Osteocyte (in vitro differentiated cells): ENCODE results near the gene GNB1. TPM values are rescaled to one million over a fixed set of nuclear protein-coding genes. Genes with fewer than 3 reads are reported as not detected.

Source experiments
- DNase-seq: peaks from one replicate; pipeline ENCODE4 v3.0.0; 2021; ENCODE audit warnings: mixed read lengths; ENCODE audit not compliant: unreplicated experiment; ENCODE audit errors: extremely low spot score
- H3K27ac Mint-ChIP-seq: one replicate; pipeline ENCODE4 v1.8.0; 2021; ENCODE audit warnings: mild to moderate bottlenecking, mixed read lengths; ENCODE audit not compliant: unreplicated experiment
- H3K27me3 Mint-ChIP-seq: one replicate; pipeline ENCODE4 v1.8.0; 2021; ENCODE audit warnings: mixed read lengths; ENCODE audit not compliant: unreplicated experiment
- H3K36me3 Mint-ChIP-seq: one replicate; pipeline ENCODE4 v1.8.0; 2021; ENCODE audit warnings: mixed read lengths; ENCODE audit not compliant: unreplicated experiment
- H3K4me1 Mint-ChIP-seq: one replicate; pipeline ENCODE4 v1.8.0; 2021; ENCODE audit warnings: mixed read lengths; ENCODE audit not compliant: unreplicated experiment
- H3K4me3 Mint-ChIP-seq: one replicate; pipeline ENCODE4 v1.8.0; 2021; ENCODE audit warnings: mild to moderate bottlenecking, moderate library complexity, mixed read lengths; ENCODE audit not compliant: unreplicated experiment
- H3K9me3 Mint-ChIP-seq: one replicate; pipeline ENCODE4 v1.8.0; 2021; ENCODE audit warnings: mixed read lengths; ENCODE audit not compliant: unreplicated experiment
- total RNA-seq: library from RNA; stranded (reverse); gene quantifications from 2 replicates; pipeline ENCODE4 v1.2.1, GENCODE V29; 2021
- TF ChIP-seq, protein P1 (sequence below): fragments of 200-600 bp; sonication (generic); IDR thresholded peaks from 2 replicates; pipeline ENCODE4 v1.5.0; 2021; ENCODE audit warnings: antibody characterized with exemption, mild to moderate bottlenecking, moderate library complexity

The GNB1 gene
- total RNA-seq, 1 donor from 2014 or later, result 407 TPM

DNA sequence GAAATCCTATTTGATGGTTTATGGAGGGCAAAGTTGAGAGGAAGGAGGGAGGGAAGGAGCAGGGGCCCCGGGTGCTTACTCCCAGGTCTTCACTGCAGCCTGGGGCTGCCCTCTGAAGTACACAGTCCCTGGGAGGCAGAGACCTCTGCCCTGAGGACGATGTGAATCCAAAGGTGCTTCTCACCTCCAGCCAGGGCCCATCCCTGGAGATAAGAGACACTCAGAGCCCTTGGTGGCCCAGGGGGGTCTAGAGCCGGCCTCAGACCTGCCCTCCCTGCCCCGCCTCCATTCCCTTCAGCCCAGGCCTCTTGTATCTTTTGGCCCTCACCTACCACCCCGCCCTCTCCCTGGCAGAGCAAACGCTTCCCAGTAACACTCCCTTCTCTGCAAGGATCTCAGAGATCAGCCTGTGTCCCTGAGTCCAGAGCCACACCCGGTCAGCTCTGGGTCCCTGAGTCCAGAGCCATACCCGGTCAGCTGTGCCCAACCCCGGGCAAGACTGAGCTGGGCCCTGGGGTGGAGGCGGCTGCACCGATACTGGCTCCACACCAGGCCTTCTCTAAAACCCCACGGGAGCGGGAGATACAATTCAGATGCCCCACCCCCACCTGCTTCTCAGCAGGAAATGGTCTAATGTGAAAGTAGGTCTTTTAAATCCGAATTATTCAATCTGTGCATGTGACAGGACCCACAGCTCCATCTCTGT is 3.6 kb upstream of the GNB1 start:
- TF ChIP-seq, protein P1, sequence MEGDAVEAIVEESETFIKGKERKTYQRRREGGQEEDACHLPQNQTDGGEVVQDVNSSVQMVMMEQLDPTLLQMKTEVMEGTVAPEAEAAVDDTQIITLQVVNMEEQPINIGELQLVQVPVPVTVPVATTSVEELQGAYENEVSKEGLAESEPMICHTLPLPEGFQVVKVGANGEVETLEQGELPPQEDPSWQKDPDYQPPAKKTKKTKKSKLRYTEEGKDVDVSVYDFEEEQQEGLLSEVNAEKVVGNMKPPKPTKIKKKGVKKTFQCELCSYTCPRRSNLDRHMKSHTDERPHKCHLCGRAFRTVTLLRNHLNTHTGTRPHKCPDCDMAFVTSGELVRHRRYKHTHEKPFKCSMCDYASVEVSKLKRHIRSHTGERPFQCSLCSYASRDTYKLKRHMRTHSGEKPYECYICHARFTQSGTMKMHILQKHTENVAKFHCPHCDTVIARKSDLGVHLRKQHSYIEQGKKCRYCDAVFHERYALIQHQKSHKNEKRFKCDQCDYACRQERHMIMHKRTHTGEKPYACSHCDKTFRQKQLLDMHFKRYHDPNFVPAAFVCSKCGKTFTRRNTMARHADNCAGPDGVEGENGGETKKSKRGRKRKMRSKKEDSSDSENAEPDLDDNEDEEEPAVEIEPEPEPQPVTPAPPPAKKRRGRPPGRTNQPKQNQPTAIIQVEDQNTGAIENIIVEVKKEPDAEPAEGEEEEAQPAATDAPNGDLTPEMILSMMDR, result no peak
- peaks cover 16% of the 10 kb centered on the region for H3K4me1 Mint-ChIP-seq
- no peak for DNase-seq
- H3K36me3 Mint-ChIP-seq, result no peaks in the 10 kb centered on the region
- no peaks in the 10 kb centered on the region for H3K9me3 Mint-ChIP-seq
- H3K27ac Mint-ChIP-seq, result no peak overlapping the region
- no peaks in the 10 kb centered on the region for H3K27me3 Mint-ChIP-seq
- H3K4me3 Mint-ChIP-seq, result no peak overlapping the region

DNA sequence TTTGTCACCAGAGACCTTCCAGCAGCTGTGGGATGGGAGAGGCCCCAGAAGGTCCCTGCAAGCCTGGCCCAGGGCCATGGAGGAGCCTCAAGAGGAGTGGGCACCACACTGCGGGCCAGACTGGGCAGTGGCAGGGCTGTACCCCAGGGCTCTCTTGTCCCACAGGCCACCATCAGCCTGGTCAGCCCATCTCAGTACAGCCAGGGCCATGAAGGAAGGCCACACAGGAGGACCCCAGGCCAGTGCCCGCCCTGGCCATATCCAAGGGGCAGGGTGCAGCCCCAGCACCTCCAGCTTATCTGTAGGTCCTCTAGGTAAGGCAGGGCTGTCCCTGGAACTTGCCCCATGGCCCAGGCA is 3.1 kb upstream of the GNB1 start:
- no peak for DNase-seq
- Mint-ChIP-seq H3K4me3 (no peak overlapping the region), H3K36me3 (no peaks in the 10 kb centered on the region), H3K27me3 (no peaks in the 10 kb centered on the region), H3K9me3 (no peaks in the 10 kb centered on the region), H3K4me1 (peaks cover 21% of the 10 kb centered on the region), H3K27ac (no peak overlapping the region)
- TF ChIP-seq, protein P1, result no peak

DNA sequence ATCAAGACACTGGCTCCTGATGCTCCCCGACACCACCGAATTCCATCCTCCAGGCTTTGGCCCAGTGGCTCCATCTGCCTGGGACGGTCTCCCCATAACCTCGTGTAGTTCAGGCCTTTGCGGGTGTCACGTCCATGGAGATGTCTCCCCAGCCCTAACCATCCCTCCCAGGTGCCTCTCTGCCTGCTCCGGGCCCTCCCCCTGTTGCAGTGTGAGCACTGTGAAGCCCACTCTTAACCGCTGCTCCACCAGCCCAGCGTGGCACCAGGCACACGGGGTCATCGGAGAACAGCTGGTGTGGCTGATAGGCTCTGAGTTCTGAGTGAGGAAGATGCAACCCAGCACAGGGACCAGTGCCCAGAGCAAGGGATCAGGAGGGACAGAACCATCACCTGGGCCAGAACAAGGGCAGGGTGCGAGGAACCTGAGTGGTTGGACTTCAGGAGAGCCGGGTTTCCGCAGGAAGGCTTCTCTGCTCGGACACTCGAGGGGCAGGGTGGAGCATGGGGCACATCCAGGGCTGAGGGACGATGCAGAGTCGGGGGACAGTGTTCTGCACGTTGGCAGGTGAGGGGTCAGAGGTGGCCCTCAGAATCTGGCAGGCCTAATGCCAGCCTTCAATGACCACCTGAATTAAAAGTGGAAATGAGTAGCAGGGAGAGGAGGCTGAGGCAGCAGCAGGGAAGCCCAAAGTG is 2.6 kb upstream of the GNB1 start:
- H3K9me3 Mint-ChIP-seq, result no peaks in the 10 kb centered on the region
- H3K36me3 Mint-ChIP-seq, result no peaks in the 10 kb centered on the region
- H3K4me1 Mint-ChIP-seq, result peaks cover 26% of the 10 kb centered on the region
- no peak overlapping the region for H3K27ac Mint-ChIP-seq
- H3K27me3 Mint-ChIP-seq, result no peaks in the 10 kb centered on the region
- no peak for DNase-seq
- TF ChIP-seq, protein P1, result no peak
- H3K4me3 Mint-ChIP-seq, result peak overlapping the region; percentile 26

DNA sequence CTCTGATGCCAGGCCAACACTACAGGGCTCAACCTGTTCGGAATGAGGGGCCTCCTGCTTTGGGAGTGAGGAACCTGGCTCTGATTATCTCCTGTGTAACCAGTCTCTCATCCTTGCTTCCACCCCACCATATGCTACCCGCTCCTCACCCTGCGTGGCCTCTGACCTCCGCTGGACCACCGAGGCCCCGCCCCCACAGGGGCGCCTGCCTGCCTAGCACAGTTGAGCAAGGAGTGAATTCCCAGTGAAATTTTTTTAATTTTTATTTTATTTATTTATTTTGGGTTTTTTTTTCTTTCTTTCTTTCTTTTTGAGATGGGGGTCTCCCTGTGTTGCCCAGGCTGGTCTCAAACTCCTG is 1.9 kb upstream of the GNB1 start:
- Mint-ChIP-seq H3K36me3 (no peaks in the 10 kb centered on the region), H3K9me3 (no peaks in the 10 kb centered on the region), H3K4me1 (peaks cover 33% of the 10 kb centered on the region), H3K4me3 (peak overlapping the region; percentile 77), H3K27ac (peak overlapping the region; percentile 83), H3K27me3 (no peaks in the 10 kb centered on the region)
- TF ChIP-seq, protein P1, result no peak
- DNase-seq, result no peak

DNA sequence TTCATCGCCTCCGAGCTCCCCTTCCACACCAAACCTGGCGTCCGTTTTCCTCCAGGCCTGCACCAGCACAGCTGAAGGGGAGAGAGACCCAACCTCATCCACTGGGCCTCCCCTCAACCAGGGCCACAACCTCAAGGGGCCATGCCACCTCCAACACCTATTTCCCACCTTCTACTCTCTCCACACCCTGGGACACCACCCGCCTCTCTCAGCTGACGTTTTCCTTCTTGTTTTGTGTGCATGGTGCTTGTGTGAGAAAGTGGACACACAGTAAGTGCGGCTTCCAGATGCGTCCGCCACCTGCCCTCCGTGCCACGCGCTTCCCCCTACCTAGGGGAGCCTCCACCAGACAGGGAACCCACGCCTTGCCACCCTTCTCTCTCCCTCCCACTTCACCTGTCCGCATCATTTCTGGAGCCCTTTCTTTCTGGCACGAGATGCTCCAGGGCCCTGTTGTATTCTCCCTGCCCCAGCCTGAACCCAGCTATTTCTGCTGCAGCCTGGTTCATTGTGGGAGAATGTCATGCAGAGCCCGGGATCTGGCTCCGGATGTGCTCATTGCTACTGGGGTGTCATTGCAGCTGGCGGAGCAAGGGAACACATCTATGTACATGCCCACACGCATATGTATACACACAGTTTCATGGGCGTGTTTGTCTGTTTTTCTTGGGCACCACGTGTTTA is 1.3 kb upstream of the GNB1 start:
- H3K27ac Mint-ChIP-seq, result peak overlapping the region; percentile 83
- H3K9me3 Mint-ChIP-seq, result no peaks in the 10 kb centered on the region
- peaks cover 36% of the 10 kb centered on the region for H3K4me1 Mint-ChIP-seq
- no peaks in the 10 kb centered on the region for H3K27me3 Mint-ChIP-seq
- H3K4me3 Mint-ChIP-seq, result peak overlapping the region; percentile 77
- DNase-seq, result no peak
- H3K36me3 Mint-ChIP-seq, result no peaks in the 10 kb centered on the region
- TF ChIP-seq, protein P1, result no peak
